SK-N-SH (cell line): ENCODE measurements around the gene KLHDC8A.

Experiments
- CHD2 ChIP-seq: fragments of 150-350 bp; IDR thresholded peaks from 2 replicates; pipeline ENCODE4 v1.6.1; 2018; ENCODE audit warnings: low read length; ENCODE audit not compliant: partially characterized antibody
- CTCF ChIP-seq: fragments of 200-600 bp; sonication (generic); IDR thresholded peaks from 2 replicates; pipeline ENCODE4 v1.6.1; 2017; ENCODE audit warnings: antibody characterized with exemption, mild to moderate bottlenecking, moderate library complexity

- TF ChIP-seq CHD2 (no peak), CTCF (no peak)
Measured at GRCh38 chr1:205296154-205296553, 60.6 kb downstream of the KLHDC8A start.
